ENCODE data around the gene TRIO. TPM values are rescaled to one million over a fixed set of nuclear protein-coding genes. Genes with fewer than 3 reads are reported as not detected.

TRIO gene
- total and polyA plus RNA-seq, 2 donors (not counting 1 experiment from before 2014, with no cell fraction given) = 134 to 281 TPM

DNA sequence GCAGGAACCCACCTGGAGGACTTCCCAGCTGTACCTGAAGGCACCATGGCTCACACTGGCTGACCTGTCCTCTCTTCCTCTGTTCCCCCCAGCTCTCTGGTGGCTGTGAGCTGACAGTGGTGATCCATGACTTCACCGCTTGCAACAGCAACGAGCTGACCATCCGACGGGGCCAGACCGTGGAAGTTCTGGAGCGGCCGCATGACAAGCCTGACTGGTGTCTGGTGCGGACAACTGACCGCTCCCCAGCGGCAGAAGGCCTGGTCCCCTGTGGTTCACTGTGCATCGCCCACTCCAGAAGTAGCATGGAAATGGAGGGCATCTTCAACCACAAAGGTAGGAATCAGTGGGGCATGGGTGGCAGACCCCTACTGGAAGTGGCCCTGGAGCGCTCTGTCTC is 276.5 kb downstream of the TRIO start:
- Histone ChIP-seq H3K4me3 (replicated peaks in 1 of 4; ENCODE audit: control extremely low read depth in 1 of 4, insufficient read depth in 1 of 4, low read depth in 3 of 4, low read length in 4 of 4) (no peak overlapping the region), H3K79me2 (ENCODE audit: control insufficient read depth, insufficient read depth, low read length) (peaks cover 57% of the 10 kb centered on the region), H3K36me3 (ENCODE audit: control insufficient read depth, insufficient read depth, low read length) (peaks cover 44% of the 10 kb centered on the region), H3K4me2 (ENCODE audit: extremely low read depth, insufficient read depth, low read length) (no peak overlapping the region), H2AFZ (ENCODE audit: low read length) (no peak overlapping the region), H3K4me1 (ENCODE audit: control insufficient read depth, extremely low read depth, insufficient read depth, low read length) (peaks cover 25% of the 10 kb centered on the region), H3K9ac (ENCODE audit: insufficient read depth, low read length) (no peak overlapping the region), H4K20me1 (ENCODE audit: control insufficient read depth, extremely low read depth, insufficient read depth, low read length) (no peaks in the 10 kb centered on the region), H3K27me3 (ENCODE audit: control insufficient read depth, insufficient read depth, low read length) (no peaks in the 10 kb centered on the region), H3K27ac (ENCODE audit: insufficient read depth, low read length) (no peak overlapping the region), H3K9me3 (ENCODE audit: control insufficient read depth, insufficient read depth, low read depth, low read length) (no peaks in the 10 kb centered on the region)
- TF ChIP-seq EZH2 (IDR thresholded peaks at IDR 0.05; ENCODE audit: low read length, missing control alignments) = no peak
- TF ChIP-seq, protein P1, sequence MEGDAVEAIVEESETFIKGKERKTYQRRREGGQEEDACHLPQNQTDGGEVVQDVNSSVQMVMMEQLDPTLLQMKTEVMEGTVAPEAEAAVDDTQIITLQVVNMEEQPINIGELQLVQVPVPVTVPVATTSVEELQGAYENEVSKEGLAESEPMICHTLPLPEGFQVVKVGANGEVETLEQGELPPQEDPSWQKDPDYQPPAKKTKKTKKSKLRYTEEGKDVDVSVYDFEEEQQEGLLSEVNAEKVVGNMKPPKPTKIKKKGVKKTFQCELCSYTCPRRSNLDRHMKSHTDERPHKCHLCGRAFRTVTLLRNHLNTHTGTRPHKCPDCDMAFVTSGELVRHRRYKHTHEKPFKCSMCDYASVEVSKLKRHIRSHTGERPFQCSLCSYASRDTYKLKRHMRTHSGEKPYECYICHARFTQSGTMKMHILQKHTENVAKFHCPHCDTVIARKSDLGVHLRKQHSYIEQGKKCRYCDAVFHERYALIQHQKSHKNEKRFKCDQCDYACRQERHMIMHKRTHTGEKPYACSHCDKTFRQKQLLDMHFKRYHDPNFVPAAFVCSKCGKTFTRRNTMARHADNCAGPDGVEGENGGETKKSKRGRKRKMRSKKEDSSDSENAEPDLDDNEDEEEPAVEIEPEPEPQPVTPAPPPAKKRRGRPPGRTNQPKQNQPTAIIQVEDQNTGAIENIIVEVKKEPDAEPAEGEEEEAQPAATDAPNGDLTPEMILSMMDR (conservative IDR thresholded peaks at IDR 0.05 in 1 of 2, IDR thresholded peaks at IDR 0.05 in 1 of 2; ENCODE audit: low read depth in 1 of 2, low read length in 2 of 2) = no peak
- no peak for DNase-seq (ENCODE audit: low read depth in 2 of 2)

DNA sequence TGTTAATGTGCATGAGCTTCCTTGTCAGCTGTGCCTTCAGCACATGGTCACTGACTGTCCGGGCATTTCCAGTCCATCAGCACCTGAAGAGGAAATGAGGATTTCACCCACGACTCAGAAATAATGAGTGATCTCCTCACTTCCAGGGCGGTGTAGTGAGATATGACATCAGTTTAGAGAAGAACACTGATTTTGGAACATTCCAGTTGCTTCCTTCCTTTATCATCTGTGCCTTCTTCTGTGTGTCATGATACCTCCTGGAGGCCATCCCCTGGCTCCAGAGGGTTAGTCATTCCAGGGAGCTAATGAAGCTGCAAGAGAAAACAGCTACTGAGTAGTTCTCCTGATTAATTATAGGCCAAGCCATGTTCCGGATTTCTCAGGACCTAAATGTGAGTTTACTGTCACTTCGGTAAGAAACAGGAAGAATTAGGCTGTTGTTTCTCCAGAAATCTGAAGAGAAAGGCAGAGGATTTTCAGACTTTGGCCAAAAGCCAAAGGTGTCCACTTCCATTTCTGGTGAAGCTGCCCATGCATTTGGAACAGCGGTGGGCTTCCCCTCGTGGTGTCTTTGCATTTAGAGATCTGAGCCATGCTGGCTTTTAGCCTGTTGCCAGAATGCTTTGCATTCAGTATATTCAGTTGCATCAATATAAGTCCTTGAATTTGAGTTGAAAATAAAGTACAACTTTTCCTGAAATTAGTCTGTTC is 277.1 kb downstream of the TRIO start:
- H3K4me1 ChIP-seq (ENCODE audit: control insufficient read depth, extremely low read depth, insufficient read depth, low read length) = peaks cover 25% of the 10 kb centered on the region
- H2AFZ ChIP-seq (ENCODE audit: low read length) = no peak overlapping the region
- H3K9me3 ChIP-seq (ENCODE audit: control insufficient read depth, insufficient read depth, low read depth, low read length) = no peaks in the 10 kb centered on the region
- H3K36me3 ChIP-seq (ENCODE audit: control insufficient read depth, insufficient read depth, low read length) = peaks cover 38% of the 10 kb centered on the region
- H3K4me3 ChIP-seq (replicated peaks in 1 of 4; ENCODE audit: control extremely low read depth in 1 of 4, insufficient read depth in 1 of 4, low read depth in 3 of 4, low read length in 4 of 4) = no peak overlapping the region
- no peak overlapping the region for H3K9ac ChIP-seq (ENCODE audit: insufficient read depth, low read length)
- peak in 1 of 2 donors; percentile 84 for DNase-seq (ENCODE audit: low read depth in 2 of 2)
- H3K27me3 ChIP-seq (ENCODE audit: control insufficient read depth, insufficient read depth, low read length) = no peaks in the 10 kb centered on the region
- peaks cover 55% of the 10 kb centered on the region for H3K79me2 ChIP-seq (ENCODE audit: control insufficient read depth, insufficient read depth, low read length)
- TF ChIP-seq EZH2 (IDR thresholded peaks at IDR 0.05; ENCODE audit: low read length, missing control alignments) = no peak
- TF ChIP-seq, protein P1 (conservative IDR thresholded peaks at IDR 0.05 in 1 of 2, IDR thresholded peaks at IDR 0.05 in 1 of 2; ENCODE audit: low read depth in 1 of 2, low read length in 2 of 2) = no peak
- H4K20me1 ChIP-seq (ENCODE audit: control insufficient read depth, extremely low read depth, insufficient read depth, low read length) = no peaks in the 10 kb centered on the region
- H3K27ac ChIP-seq (ENCODE audit: insufficient read depth, low read length) = no peak overlapping the region
- H3K4me2 ChIP-seq (ENCODE audit: extremely low read depth, insufficient read depth, low read length) = no peak overlapping the region

DNA sequence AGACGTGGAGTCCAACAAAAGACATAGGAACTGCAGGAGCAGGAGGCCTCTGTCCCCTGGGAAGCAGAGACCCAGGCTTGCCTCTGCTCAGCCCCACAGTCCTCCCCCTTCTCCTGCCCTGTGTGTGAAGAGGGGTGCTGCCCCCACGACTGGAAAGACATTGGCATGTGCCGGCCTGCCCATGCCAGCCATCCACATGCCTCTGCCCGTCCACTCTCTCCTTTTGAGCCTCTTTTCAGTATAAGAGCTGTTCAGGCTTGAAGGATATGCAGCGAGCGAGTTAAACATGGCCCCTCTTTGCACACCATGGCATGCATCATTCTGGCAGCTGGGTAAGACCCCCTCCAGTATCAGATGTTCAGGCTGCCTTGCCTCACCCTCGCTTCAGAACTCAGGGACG is 278.7 kb downstream of the TRIO start:
- TF ChIP-seq, protein P1 (conservative IDR thresholded peaks at IDR 0.05 in 1 of 2, IDR thresholded peaks at IDR 0.05 in 1 of 2; ENCODE audit: low read depth in 1 of 2, low read length in 2 of 2) = no peak
- no peak for TF ChIP-seq EZH2 (IDR thresholded peaks at IDR 0.05; ENCODE audit: low read length, missing control alignments)
- Histone ChIP-seq H3K9ac (ENCODE audit: insufficient read depth, low read length) (no peak overlapping the region), H2AFZ (ENCODE audit: low read length) (no peak overlapping the region), H3K4me3 (replicated peaks in 1 of 4; ENCODE audit: control extremely low read depth in 1 of 4, insufficient read depth in 1 of 4, low read depth in 3 of 4, low read length in 4 of 4) (no peak overlapping the region), H3K79me2 (ENCODE audit: control insufficient read depth, insufficient read depth, low read length) (peaks cover 52% of the 10 kb centered on the region), H4K20me1 (ENCODE audit: control insufficient read depth, extremely low read depth, insufficient read depth, low read length) (no peaks in the 10 kb centered on the region), H3K27me3 (ENCODE audit: control insufficient read depth, insufficient read depth, low read length) (no peaks in the 10 kb centered on the region), H3K4me2 (ENCODE audit: extremely low read depth, insufficient read depth, low read length) (no peak overlapping the region), H3K27ac (ENCODE audit: insufficient read depth, low read length) (no peak overlapping the region), H3K9me3 (ENCODE audit: control insufficient read depth, insufficient read depth, low read depth, low read length) (no peaks in the 10 kb centered on the region), H3K4me1 (ENCODE audit: control insufficient read depth, extremely low read depth, insufficient read depth, low read length) (peaks cover 14% of the 10 kb centered on the region), H3K36me3 (ENCODE audit: control insufficient read depth, insufficient read depth, low read length) (peaks cover 36% of the 10 kb centered on the region)
- DNase-seq (ENCODE audit: low read depth in 2 of 2) = no peak
